Natural killer cell (primary cell): ENCODE data around the gene SLC6A6. TPM values are rescaled to one million over a fixed set of nuclear protein-coding genes. Genes with fewer than 3 reads are reported as not detected.

Experiments
- ATAC-seq, 3 donors: fragments of 150-1000 bp in 2 of 3; fragments of 200-7000 bp in 1 of 3; cut with Tn5 transposase; 1 replicate in 1 of 3; 2 replicates in 2 of 3; pipeline ENCODE4 v1.10.0; 2021; ENCODE audit warnings: mild to moderate bottlenecking in 2 of 3, moderate library complexity in 2 of 3
- DNase-seq, 2 donors: peaks; one replicate each; pipeline versions ENCODE4 v3.0.0 to v3.0.0-alpha.2; 2013 to 2021; ENCODE audit warnings: mixed read lengths in 1 of 2
- H3K27ac ChIP-seq: one replicate; pipeline ENCODE4 v1.5.1; 2013; ENCODE audit warnings: mild to moderate bottlenecking, low read length
- H3K27me3 ChIP-seq: one replicate; pipeline ENCODE4 v1.6.1; 2013; ENCODE audit warnings: low read length; ENCODE audit not compliant: control insufficient read depth, insufficient read depth
- H3K36me3 ChIP-seq: one replicate; pipeline ENCODE4 v1.6.1; 2013; ENCODE audit warnings: low read length; ENCODE audit not compliant: control insufficient read depth, insufficient read depth
- H3K4me1 ChIP-seq: one replicate; pipeline ENCODE4 v1.6.1; 2013; ENCODE audit warnings: low read length; ENCODE audit not compliant: control insufficient read depth, insufficient read depth
- H3K4me3 ChIP-seq: one replicate; pipeline ENCODE4 v1.5.1; 2013; ENCODE audit warnings: low read length
- H3K9me3 ChIP-seq: one replicate; pipeline ENCODE4 v1.6.1; 2013; ENCODE audit warnings: low read length; ENCODE audit not compliant: control insufficient read depth, insufficient read depth
- H3K27ac Mint-ChIP-seq, 2 donors: one replicate each; pipeline ENCODE4 v1.8.0; 2022; ENCODE audit warnings: mild to moderate bottlenecking in 2 of 2, mixed read lengths in 2 of 2, moderate library complexity in 1 of 2
- H3K27me3 Mint-ChIP-seq, 2 donors: one replicate each; pipeline ENCODE4 v1.8.0; 2022; ENCODE audit warnings: low read depth in 2 of 2, mixed read lengths in 2 of 2
- H3K36me3 Mint-ChIP-seq: one replicate; pipeline ENCODE4 v1.8.0; 2022; ENCODE audit warnings: mixed read lengths
- H3K4me1 Mint-ChIP-seq, 2 donors: one replicate each; pipeline ENCODE4 v1.8.0; 2022; ENCODE audit warnings: mixed read lengths in 2 of 2
- H3K4me3 Mint-ChIP-seq: one replicate; pipeline ENCODE4 v1.8.0; 2022; ENCODE audit warnings: mild to moderate bottlenecking, moderate library complexity, mixed read lengths
- H3K9me3 Mint-ChIP-seq, 2 donors: one replicate each; pipeline ENCODE4 v1.8.0; 2022; ENCODE audit warnings: mixed read lengths in 2 of 2
- CTCF ChIP-seq: fragments of 200-600 bp; IDR thresholded peaks from one replicate; pipeline ENCODE4 v1.8.0; 2022; ENCODE audit warnings: antibody characterized with exemption
- WGBS: methylation state at CpG from one replicate; pipeline ENCODE4 v1.1.7; 2013; ENCODE audit warnings: missing lambda C conversion rate; ENCODE audit not compliant: insufficient coverage; 5-methylcytosine and 5-hydroxymethylcytosine counted together
- intact Hi-C: fragments of 100-400 bp; cut with micrococcal nuclease; formaldehyde crosslinking; loops from one replicate; pipeline ENCODE4 v1.14.2; 2022
- total RNA-seq, 4 donors: library from RNA; stranded (reverse); fragments of 120-200 nt in 1 of 4; gene quantifications; one replicate each; pipeline versions ENCODE4 v1.2.3 to v1.2.4, GENCODE V29; 2013 to 2022

The SLC6A6 gene
- total RNA-seq, 3 donors from 2014 or later (not counting 1 experiment from before 2014, with no cell fraction given), result 43.7 to 55.4 (median 50.1) TPM

GRCh38 chr3:14481018-14481645, 78.7 kb downstream of the SLC6A6 start:
- Histone ChIP-seq H3K36me3 (peaks cover 63% of the 10 kb centered on the region), H3K9me3 (no peaks in the 10 kb centered on the region), H3K27ac (no peak overlapping the region), H3K4me3 (no peak overlapping the region), H3K4me1 (no peaks in the 10 kb centered on the region), H3K27me3 (no peaks in the 10 kb centered on the region)
- peaks cover 18% of the 10 kb centered on the region for H3K36me3 Mint-ChIP-seq
- H3K27ac Mint-ChIP-seq, result no peak overlapping the region
- 98% methylated on average over 10 of the region's 10 CpGs for WGBS
- intact Hi-C loops, result no loop called here
- ATAC-seq (no peak), DNase-seq (no peak)
- no peak for TF ChIP-seq CTCF
- no peaks in the 10 kb centered on the region for H3K9me3 Mint-ChIP-seq
- H3K4me1 Mint-ChIP-seq, result no peaks in the 10 kb centered on the region
- no peaks in the 10 kb centered on the region for H3K27me3 Mint-ChIP-seq
- H3K4me3 Mint-ChIP-seq, result no peak overlapping the region

DNA sequence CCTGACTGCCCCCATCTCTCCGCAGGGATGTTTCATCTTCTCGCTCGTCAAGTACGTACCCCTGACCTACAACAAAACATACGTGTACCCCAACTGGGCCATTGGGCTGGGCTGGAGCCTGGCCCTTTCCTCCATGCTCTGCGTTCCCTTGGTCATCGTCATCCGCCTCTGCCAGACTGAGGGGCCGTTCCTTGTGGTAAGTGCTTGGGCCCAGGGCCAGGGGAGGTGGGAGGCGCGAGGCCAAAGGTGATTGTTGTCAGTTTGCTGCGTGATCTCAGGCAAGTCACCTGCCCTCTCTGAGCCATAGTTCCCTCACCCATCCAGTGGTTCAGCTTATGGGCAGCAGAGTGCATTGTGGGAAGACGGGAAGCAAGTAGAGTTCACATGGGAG, 79.2 kb downstream of the SLC6A6 start:
- no peak for ATAC-seq
- Mint-ChIP-seq H3K4me3 (no peak overlapping the region), H3K27me3 (no peaks in the 10 kb centered on the region), H3K9me3 (no peaks in the 10 kb centered on the region), H3K4me1 (no peaks in the 10 kb centered on the region), H3K36me3 (peaks cover 18% of the 10 kb centered on the region), H3K27ac (peak overlapping the region in 1 of 2 donors; percentile 47)
- peaks cover 58% of the 10 kb centered on the region for H3K36me3 ChIP-seq
- intact Hi-C loops, result no loop called here
- H3K9me3 ChIP-seq, result no peaks in the 10 kb centered on the region
- no peak for TF ChIP-seq CTCF
- no peaks in the 10 kb centered on the region for H3K27me3 ChIP-seq
- H3K4me3 ChIP-seq, result no peak overlapping the region
- 99% methylated on average over 13 of the region's 13 CpGs for WGBS
- H3K27ac ChIP-seq, result no peak overlapping the region
- DNase-seq, result no peak
- H3K4me1 ChIP-seq, result no peaks in the 10 kb centered on the region

- H3K4me3 Mint-ChIP-seq, result no peak overlapping the region
- H3K4me1 Mint-ChIP-seq, result no peaks in the 10 kb centered on the region
- TF ChIP-seq CTCF, result no peak
- H3K27me3 ChIP-seq, result no peaks in the 10 kb centered on the region
- intact Hi-C loops, result no loop called here
- no peaks in the 10 kb centered on the region for H3K27me3 Mint-ChIP-seq
- H3K27ac Mint-ChIP-seq, result peak overlapping the region in 1 of 2 donors; percentile 47
- no peaks in the 10 kb centered on the region for H3K9me3 ChIP-seq
- H3K36me3 ChIP-seq, result peaks cover 55% of the 10 kb centered on the region
- H3K36me3 Mint-ChIP-seq, result peaks cover 18% of the 10 kb centered on the region
- WGBS, result 100% methylated on average over 2 of the region's 2 CpGs
- H3K4me3 ChIP-seq, result no peak overlapping the region
- no peaks in the 10 kb centered on the region for H3K4me1 ChIP-seq
- H3K9me3 Mint-ChIP-seq, result no peaks in the 10 kb centered on the region
- ATAC-seq (no peak), DNase-seq (no peak)
- H3K27ac ChIP-seq, result no peak overlapping the region
Observed at GRCh38 chr3:14482271-14482721, 79.9 kb downstream of the SLC6A6 start.

DNA sequence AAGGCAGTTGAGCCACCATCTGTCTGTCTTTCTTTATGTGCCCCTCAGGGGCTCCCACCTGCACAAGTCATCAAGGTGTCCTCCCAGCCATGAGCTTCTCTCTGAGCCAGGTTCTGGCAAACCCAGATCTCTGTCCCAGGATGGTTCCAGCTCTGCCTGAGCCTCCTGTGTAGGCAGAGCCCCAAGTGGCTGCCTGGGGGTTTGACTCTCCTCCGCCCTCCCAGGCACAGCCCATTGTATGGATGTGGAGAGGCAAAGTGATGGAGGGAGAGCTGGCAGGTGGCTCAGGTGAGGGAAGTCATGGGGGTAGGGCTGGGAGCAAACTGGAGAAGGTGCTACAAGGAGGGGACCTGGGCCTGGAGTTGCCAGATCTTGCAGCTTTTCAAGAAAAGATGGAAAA, 80.9 kb downstream of the SLC6A6 start:
- no peaks in the 10 kb centered on the region for H3K9me3 Mint-ChIP-seq
- H3K27me3 Mint-ChIP-seq, result no peaks in the 10 kb centered on the region
- no peak overlapping the region for H3K27ac Mint-ChIP-seq
- H3K27ac ChIP-seq, result no peak overlapping the region
- no peaks in the 10 kb centered on the region for H3K27me3 ChIP-seq
- H3K4me3 Mint-ChIP-seq, result no peak overlapping the region
- no peaks in the 10 kb centered on the region for H3K4me1 Mint-ChIP-seq
- ATAC-seq (no peak), DNase-seq (no peak)
- H3K36me3 Mint-ChIP-seq, result peaks cover 18% of the 10 kb centered on the region
- no peak overlapping the region for H3K4me3 ChIP-seq
- no peaks in the 10 kb centered on the region for H3K4me1 ChIP-seq
- intact Hi-C loops, result no loop called here
- TF ChIP-seq CTCF, result no peak
- H3K36me3 ChIP-seq, result peaks cover 47% of the 10 kb centered on the region
- WGBS, result 93% methylated on average over 1 of the region's 1 CpG
- no peaks in the 10 kb centered on the region for H3K9me3 ChIP-seq
